ENCODE results near the gene PXDC1.
"Not testable (repeated sequence)": the region's sequence is repeated elsewhere in the genome, so short reads cannot be mapped to it uniquely, and the experiment has no call there.

The PXDC1 gene

DNA sequence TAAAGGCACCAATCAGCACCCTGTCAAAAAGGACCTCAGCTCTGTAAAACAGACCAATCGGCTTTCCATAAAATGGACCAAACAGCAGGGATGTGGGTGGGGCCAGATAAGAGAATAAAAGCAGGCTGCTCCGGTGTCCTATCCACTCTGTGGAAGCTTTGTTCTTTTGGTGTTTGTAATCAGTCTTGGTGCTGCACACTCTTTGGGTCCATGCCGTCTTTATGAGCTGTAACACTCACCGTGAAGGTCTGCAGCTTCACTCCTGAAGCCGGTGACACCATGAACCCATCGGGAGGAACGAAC lies 7.3 kb upstream of the PXDC1 start:
- TF ChIP-seq, protein P1, sequence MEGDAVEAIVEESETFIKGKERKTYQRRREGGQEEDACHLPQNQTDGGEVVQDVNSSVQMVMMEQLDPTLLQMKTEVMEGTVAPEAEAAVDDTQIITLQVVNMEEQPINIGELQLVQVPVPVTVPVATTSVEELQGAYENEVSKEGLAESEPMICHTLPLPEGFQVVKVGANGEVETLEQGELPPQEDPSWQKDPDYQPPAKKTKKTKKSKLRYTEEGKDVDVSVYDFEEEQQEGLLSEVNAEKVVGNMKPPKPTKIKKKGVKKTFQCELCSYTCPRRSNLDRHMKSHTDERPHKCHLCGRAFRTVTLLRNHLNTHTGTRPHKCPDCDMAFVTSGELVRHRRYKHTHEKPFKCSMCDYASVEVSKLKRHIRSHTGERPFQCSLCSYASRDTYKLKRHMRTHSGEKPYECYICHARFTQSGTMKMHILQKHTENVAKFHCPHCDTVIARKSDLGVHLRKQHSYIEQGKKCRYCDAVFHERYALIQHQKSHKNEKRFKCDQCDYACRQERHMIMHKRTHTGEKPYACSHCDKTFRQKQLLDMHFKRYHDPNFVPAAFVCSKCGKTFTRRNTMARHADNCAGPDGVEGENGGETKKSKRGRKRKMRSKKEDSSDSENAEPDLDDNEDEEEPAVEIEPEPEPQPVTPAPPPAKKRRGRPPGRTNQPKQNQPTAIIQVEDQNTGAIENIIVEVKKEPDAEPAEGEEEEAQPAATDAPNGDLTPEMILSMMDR (conservative IDR thresholded peaks at IDR 0.05; ENCODE audit: low read length) = no peak
- H3K4me3 ChIP-seq (ENCODE audit: low read length) = no peak overlapping the region
- DNase-seq (ENCODE audit: low read depth) = no peak

DNA sequence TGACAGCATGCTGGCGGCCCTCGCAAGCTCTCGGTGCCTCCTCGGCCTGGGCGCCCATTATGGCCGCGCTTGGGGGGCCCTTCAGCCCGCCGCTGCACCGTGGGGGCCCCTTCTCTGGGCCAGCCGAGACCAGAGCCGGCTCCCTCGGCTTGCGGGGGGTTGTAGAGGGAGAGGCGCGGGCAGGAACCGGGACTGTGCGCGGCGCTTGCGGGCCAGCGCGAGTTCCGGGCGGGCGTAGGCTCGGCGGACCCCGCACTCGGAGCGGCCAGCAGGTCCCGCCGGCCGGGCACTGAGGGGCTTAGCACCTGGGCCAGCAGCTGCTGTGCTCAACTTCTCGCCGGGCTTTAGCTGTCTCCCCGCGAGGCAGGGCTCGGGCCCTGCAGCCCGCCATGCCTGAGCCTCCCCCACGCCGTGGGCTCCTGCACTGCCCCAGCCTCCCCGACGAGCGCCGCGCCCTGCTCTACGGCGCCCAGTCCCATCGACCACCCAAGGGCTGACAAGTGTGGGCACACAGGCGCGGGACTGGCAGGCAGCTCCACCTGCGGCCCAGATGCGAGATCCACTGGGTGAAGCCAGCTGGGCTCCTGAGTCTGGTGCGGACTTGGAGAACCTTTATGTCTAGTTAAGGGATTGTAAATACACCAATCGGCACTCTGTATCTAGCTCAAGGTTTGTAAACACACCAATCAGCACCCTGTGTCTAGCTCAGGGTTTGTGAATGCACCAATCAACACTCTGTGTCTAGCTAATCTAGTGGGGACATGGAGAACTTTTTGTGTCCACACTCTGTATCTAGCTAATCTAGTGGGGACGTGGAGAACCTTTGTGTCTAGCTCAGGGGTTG lies 6.7 kb upstream of the PXDC1 start:
- DNase-seq (ENCODE audit: low read depth); H3K4me3 ChIP-seq (ENCODE audit: low read length): not testable (repeated sequence)

DNA sequence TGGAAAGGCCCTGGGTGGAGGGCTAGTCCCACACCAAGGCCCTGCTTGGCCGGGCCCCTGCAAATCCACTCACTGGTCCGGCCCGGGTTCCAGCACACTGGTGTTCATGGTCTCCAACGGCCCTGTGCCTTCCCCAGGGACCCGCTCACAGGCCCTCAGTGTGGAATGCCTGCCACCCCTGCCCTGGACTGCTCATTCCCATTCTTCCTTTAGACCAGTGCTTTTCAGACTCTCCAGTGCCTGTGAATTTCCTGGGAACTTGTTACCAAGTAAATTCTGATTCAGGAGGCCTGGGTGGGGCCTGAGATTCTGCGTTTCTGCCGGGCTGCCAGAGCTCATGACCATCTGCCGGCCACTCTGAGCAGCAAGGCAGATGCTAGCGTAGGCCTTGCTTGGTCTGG lies 5.7 kb upstream of the PXDC1 start:
- TF ChIP-seq, protein P1 (conservative IDR thresholded peaks at IDR 0.05; ENCODE audit: low read length) = no peak
- H3K4me3 ChIP-seq (ENCODE audit: low read length) = no peak overlapping the region
- peak; percentile 69 for DNase-seq (ENCODE audit: low read depth)

DNA sequence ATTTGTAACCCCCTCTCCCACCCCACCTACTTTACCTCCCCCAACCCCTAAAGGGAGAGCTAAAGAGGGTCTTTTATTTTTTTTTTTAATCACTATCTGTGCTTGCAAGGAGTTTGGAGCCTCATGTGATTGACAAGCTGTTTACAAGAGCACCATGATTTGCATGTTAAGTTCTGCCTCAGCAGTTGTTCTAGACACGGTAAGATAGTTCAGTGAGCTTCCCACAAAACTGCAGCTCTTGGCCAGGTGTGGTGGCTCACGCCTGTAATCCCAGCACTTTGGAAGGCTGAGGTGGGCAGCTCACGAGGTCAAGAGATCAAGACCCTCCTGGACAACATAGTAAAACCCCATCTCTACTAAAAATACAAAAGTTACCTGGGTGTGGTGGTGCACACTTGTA lies 5.0 kb upstream of the PXDC1 start:
- TF ChIP-seq, protein P1 (conservative IDR thresholded peaks at IDR 0.05; ENCODE audit: low read length) = no peak
- no peak overlapping the region for H3K4me3 ChIP-seq (ENCODE audit: low read length)
- DNase-seq (ENCODE audit: low read depth) = no peak

DNA sequence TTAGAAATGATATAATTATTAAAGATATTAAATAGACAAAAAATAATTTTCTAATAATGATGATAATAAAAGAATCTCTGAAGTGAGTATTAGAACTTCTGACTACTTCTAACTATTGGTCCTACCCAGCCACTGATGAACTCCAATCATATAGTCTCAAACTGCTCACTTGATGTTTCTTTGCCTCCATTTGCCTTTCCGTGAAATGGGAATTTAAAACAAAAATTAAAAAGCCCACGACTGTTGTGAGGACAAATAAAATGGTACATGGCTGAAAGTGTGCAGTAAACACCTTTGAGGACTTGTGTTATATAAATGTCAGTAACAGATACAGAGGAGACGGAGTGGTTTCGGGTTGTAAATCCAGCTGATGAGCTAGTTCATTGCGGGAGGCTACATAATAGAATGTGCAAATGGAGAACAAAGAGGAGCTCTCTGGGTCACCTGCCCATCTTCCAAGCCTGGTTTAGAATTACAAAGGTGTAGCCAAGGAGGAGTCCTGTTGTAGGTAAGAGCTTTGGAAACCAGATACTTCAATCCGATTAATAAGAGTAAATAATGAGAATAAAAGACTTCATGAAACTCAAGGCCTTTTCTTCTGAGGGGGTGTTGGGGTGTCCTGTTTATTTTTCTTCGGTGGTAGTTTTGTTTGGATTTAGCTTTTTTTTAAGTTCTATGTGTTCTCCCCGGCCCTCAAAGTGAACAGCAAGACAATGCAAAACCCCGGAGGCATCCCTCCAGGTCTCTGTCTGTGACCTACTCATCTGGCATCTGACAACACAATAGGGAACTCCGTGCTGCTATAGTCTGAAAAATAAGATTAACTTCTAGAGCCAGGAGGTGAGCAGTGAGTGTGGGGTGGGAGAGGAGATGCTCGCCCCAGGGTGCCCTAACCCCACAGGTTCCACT lies 4.4 kb upstream of the PXDC1 start:
- TF ChIP-seq, protein P1 (conservative IDR thresholded peaks at IDR 0.05; ENCODE audit: low read length) = no peak
- DNase-seq (ENCODE audit: low read depth) = no peak
- H3K4me3 ChIP-seq (ENCODE audit: low read length) = no peak overlapping the region

DNA sequence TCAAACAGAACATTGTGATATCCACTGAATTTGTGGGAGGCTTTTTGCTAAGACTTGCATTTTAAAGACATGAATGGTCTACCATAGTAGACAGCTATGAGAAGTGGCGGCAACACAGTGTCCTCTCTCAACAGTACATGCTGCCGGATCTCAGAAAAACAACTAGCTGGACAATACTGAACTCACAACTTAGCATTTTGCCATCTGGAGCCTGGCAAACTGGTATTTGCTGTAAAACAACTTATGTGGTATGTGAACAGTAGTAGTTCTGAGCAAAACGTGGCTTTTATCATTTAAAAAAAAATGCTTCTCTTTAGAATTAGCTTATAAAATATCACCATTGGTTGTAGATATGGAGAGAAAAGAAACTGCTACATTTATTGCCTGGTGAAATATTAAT lies 3.3 kb upstream of the PXDC1 start:
- H3K4me3 ChIP-seq (ENCODE audit: low read length) = no peak overlapping the region
- DNase-seq (ENCODE audit: low read depth) = no peak
- TF ChIP-seq, protein P1 (conservative IDR thresholded peaks at IDR 0.05; ENCODE audit: low read length) = no peak

DNA sequence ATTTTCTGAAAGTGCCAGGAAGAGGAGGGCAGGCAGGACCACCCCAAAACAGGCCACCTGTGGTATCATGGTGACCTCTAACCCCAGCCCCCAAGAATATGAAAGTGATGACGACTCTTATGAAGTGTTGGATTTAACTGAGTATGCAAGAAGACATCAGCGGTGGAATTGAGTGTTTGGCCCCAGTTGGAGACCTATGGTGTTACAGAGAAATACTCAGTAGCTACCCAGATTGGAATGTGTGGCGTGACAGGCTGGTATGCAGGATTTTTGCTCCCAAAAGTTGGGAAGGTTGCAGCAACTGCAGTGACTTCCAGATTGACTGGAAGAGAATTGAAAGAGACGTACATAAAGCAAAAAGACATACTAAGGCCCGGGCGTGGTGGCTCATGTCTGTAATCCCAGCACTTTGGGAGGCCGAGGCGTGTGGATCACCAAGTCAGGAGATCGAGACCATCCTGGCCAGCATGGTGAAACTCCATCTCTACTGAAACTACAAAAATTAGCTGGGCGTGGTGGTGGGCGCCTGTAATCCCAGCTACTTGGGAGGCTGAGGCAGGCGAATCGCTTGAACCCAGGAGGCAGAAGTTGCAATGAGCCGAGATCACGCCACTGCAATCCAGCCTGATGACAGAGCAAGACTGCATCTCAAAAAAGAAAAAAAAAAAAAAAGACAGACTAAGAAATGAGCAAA lies 2.7 kb upstream of the PXDC1 start:
- H3K4me3 ChIP-seq (ENCODE audit: low read length); DNase-seq (ENCODE audit: low read depth): not testable (repeated sequence)

Measured in AG10803 (cell line).